ENCODE data around the gene SLC66A3. TPM values are rescaled to one million over a fixed set of nuclear protein-coding genes. Genes with fewer than 3 reads are reported as not detected.
"Not testable (repeated sequence)": the region's sequence is repeated elsewhere in the genome, so short reads cannot be mapped to it uniquely, and the experiment has no call there.

Gene SLC66A3
- total RNA-seq, 1 experiment from 2014 or later: 34.9 TPM

DNA sequence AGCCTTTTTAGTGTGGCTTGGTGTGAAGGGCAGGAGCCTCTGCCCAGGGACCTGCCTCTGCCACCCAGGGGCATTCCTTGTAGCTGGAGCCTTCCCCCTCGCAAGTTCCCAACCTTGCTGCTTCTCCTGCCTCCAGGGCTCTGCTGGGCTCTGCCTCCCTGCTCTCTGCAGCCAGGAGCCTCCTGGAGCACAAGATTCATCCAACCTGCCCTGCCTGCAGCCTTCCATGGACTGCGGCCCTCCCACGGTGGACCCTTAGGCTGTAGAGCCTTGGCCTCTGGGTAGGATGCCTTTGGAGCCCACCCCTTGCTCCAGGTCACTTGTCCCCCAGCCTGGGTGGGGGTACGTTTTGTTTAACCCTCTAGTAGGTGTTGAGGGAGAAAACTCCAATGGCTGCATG lies 2.5 kb downstream of the SLC66A3 start:
- in situ Hi-C loops (cut with HindIII; ENCODE audit: low pct_unique_long_range_greater_than_20kb, low sequenced_read_pairs): no loop called here
- no peak for DNase-seq (ENCODE audit: low read depth)

DNA sequence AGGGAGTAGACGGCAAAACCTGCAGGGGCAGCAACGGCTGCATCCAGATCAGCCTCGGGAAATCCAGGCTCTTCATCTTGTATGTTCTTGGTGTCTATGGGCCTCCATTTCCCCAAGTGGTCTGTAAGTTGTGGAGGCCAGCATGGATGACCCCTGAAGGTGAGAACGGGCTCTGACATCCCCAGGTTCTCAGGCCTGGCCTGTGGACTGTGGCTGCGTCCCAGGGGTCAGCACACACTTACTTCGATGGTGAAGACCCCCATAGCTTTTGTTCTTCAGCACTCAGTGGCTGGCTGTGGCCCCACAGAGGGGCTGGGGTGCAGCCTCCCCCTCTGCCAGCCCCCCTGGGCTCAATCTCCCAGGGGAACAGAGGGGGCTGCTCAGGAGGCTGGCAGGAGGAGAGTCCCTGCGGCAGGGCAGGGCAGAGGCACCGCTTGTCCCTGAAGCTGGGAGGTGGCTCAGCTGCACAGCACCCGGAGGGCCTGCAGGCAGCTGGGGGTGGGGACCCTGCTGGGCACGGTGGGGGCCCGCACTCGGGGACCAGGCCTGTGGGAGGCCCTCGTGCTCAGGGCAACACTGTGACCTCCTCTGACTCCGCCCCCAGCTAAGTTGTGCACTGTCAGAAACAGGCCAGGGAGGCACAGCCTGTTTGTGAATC lies 3.8 kb downstream of the SLC66A3 start:
- in situ Hi-C loops (cut with HindIII; ENCODE audit: low pct_unique_long_range_greater_than_20kb, low sequenced_read_pairs): no loop called here
- DNase-seq (ENCODE audit: low read depth): no peak

DNA sequence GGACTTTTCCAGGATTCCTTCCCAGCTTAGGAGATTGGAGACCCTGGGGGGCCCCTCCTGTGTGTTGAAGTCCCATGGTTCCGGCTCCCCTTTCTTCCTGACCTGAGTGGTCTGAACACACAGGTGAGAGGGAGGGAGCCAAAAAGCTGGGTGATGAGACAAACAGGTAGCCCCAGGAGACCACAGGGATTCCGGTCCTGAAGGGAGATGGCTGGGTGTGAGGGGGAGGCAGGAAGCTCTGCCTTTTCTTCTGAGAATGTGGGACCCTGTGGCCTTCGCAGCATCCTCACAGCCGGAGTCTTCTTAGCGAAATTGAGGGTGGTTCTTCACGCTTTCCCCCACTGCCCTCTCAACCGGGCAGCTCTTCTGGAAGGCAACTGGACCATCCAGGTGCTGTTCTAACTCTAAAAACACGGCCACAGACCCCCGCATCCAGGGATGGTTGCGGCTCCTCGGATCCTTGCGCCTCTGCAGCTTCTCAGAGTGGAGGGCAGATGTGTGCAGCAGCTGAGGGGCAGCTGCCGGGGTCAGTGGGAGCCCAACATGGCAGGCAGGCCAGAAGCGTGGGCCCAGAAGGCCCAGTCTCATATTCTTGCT lies 4.4 kb downstream of the SLC66A3 start:
- DNase-seq (ENCODE audit: low read depth): no peak
- in situ Hi-C loops (cut with HindIII; ENCODE audit: low pct_unique_long_range_greater_than_20kb, low sequenced_read_pairs): no loop called here

DNA sequence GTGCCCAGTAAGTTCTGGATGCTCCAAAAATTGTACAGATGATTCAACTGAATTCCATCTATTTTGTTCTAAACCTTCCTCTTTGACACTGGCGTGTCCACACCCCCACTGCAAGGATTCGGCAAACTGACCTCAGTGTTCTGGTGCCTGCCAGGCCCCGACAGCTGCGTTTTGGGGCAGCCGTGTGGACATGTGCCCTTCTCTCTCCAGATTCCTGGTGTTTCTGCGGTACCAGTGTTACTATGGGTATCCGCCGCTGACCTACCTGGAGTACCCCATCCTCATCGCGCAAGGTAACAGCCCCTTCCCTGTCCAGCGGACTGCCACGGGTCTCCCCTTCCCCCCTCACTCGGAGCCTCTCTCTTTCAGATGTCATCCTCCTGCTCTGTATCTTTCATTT lies 5.0 kb downstream of the SLC66A3 start:
- in situ Hi-C loops (cut with HindIII; ENCODE audit: low pct_unique_long_range_greater_than_20kb, low sequenced_read_pairs): no loop called here
- no peak for DNase-seq (ENCODE audit: low read depth)

DNA sequence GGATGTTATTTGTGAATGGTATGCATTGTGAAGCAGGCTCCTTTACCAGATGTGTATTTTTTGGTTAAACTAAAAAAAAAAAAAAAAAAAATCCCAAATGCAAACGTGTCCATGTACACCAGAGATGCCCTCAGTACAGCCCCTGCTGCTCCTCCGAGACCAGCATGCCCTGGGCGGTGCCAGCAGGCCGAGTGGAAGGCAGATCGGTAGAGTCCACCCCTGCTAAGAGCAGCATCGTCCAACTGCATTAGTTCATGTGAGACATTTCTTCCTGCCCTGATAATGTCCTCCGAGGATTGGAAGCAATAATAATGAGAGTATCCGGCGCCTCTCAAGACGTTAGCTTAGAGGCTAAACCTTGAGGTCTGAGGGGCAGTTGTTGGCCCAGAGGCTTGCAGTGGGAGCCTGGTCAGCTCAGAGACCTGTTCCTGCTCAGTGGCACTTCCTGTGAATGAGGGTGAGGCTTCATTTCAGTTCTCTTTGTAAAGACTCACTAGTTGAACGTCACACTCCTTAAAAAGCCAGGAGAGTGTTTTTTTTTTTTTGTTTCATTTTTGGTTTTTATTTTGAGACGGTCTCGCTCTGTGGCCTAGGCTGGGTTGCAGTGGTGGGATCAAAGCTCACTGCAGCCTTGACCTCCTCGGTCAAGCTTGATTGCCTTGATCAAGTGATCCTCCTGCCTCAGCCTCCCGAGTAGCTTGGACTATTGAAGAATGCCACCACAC lies 5.6 kb downstream of the SLC66A3 start:
- in situ Hi-C loops (cut with HindIII; ENCODE audit: low pct_unique_long_range_greater_than_20kb, low sequenced_read_pairs): no loop called here
- no peak for DNase-seq (ENCODE audit: low read depth)

DNA sequence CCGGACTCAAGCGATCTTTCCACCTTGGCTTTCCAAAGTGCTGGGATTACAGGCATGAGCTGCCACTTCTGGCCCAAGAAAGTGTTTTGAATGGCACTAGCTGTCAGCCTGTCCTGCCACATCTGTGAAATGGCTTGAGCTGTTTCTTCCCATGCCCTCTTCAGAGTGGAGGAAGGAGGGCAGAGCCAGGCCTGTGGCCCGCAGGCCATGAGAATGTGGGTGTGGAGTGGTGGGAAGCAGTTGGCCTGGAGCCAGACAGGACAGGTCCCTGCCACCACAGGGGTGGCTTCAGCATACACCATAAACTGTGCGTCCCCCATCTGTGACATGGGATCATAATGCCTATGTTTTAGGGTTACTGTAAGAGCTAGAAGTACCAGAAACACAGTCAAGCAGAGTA lies 6.5 kb downstream of the SLC66A3 start:
- no peak for DNase-seq (ENCODE audit: low read depth)
- in situ Hi-C loops (cut with HindIII; ENCODE audit: low pct_unique_long_range_greater_than_20kb, low sequenced_read_pairs): no loop called here

DNA sequence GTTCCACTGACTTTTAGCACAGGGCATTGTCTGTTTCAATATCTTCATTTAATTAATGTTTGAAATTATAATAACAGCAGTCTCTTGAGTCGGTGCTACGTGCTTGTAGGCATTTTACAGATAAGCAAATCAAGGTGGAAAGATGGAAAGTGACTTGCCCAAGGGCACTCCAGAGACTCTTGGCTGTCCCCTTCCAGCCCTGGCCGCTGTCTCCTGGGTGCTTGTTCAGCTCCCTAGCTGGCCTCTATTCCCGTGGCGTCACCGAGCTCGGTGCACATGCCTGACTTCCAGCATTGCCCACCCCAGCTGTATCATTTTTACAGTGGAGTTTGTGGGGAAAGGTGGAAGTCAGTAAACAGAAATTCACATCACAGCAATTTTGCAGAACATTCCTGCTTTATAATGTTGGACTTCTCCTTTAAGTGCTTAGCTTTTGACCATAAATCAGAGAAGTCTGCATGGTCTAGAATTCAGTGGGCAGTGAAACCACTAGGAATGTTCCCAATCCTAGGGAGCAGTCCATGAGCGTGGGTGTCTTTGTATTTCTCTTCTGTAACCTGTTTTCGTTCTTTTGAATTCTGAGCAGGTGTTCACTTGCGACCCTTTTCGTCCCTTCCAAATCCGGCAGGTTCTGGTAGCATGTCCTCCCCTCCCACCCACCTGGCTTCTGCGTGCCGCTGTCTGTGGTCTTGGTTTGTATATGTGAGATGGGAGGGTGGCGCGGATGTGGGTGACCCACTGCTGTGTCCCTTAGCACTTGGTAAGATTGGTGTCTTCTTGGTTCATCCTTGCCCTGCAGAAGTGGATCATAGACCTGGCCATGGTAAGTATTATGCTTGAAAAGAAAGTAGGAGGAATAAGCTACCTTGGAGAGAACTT lies 8.4 kb downstream of the SLC66A3 start:
- in situ Hi-C loops (cut with HindIII; ENCODE audit: low pct_unique_long_range_greater_than_20kb, low sequenced_read_pairs): no loop called here
- no peak for DNase-seq (ENCODE audit: low read depth)

DNA sequence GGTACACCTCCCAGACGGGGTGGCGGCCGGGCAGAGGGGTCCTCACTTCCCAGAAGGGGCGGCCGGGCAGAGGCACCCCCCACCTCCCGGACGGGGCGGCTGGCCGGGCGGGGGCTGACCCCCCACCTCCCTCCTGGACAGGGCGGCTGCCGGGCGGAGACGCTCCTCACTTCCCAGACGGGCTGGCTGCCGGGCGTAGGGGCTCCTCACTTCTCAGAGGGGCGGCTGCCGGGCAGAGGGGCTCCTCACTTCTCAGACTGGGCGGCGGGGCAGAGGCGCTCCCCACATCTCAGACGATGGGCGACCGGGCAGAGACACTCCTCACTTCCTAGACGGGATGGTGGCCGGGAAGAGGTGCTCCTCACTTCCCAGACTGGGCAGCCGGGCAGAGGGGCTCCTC lies 9.8 kb downstream of the SLC66A3 start:
- in situ Hi-C loops (cut with HindIII; ENCODE audit: low pct_unique_long_range_greater_than_20kb, low sequenced_read_pairs); DNase-seq (ENCODE audit: low read depth): not testable (repeated sequence)

DNA sequence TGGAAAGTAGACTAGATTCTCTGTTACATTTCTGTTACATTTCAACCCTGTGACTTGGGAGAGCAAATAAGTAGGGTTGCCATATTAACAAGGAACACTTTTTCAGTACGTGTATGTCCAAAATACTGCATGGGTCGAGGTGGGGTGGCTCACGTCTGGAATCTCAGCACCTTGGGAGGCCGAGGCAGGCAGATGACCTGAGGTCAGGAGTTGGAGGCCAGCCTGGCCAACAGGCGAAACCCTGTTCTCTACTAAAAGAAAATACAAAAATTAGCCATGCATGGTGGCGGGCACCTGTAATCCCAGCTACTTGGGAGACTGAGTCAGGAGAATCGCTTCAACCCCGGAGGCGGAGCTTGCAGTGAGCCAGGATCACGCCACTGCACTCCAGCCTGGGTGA lies 11.2 kb downstream of the SLC66A3 start:
- DNase-seq (ENCODE audit: low read depth): no peak
- in situ Hi-C loops (cut with HindIII; ENCODE audit: low pct_unique_long_range_greater_than_20kb, low sequenced_read_pairs): no loop called here

DNA sequence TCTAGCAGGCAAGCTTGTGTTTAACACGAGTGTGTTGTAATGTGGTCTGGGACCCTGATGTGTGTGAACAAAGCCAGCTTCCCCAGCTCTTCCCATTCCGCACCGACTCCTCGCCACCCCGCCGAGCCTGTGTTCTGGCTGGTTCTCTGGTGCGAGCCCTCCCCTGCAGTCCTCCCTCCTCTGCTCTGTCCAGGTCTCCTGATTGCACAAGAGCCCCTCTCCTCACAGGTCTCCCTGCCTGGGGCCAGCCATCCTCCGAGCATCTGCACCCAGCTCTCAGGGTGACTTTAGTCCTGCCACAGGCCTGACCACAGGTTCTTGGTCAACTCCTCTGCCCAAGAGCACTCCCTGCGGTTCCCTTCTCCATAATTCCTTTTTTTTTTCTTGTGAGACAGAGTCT lies 13.2 kb downstream of the SLC66A3 start:
- DNase-seq (ENCODE audit: low read depth): no peak
- in situ Hi-C loops (cut with HindIII; ENCODE audit: low pct_unique_long_range_greater_than_20kb, low sequenced_read_pairs): no loop called here

DNA sequence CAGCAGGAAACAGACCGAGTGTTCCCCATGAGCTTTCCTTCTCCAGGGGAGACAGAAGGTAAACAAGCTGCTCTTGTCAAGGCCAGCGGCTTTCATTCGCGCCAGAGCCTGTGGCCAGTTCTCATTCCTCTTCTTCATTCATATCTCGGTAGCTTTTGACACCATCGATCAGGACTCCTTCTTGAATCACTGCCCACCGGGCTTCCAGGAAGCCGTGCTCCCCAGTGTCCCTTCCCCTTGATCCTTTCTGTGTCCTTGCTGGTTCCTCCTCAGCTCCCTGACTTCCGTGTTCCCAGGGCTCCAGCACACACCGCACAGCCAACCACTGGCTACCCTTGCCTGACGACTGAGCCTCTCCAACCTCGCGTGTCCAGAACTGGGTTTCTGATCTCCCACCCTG lies 14.1 kb downstream of the SLC66A3 start:
- in situ Hi-C loops (cut with HindIII; ENCODE audit: low pct_unique_long_range_greater_than_20kb, low sequenced_read_pairs): no loop called here
- no peak for DNase-seq (ENCODE audit: low read depth)

DNA sequence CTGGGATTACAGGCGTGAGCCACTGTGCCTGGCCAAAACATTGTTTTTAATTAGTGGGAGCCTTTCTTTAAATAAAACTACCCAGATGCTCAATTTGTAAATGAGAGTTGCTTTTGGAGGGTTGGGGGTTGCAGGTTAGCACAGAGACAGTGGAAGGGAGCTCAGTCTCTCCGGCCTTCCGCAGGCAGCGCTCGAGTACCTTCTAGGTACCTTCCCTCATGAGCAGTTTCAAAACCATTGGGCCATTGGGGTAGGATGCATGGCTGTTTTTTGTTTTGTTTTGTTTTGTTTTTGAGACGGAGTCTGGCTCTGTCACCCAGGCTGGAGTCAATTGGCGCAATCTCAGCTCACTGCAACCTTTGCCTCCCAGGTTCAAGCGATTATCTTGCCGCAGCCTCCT lies 19.0 kb downstream of the SLC66A3 start:
- DNase-seq (ENCODE audit: low read depth): no peak
- in situ Hi-C loops (cut with HindIII; ENCODE audit: low pct_unique_long_range_greater_than_20kb, low sequenced_read_pairs): no loop called here

DNA sequence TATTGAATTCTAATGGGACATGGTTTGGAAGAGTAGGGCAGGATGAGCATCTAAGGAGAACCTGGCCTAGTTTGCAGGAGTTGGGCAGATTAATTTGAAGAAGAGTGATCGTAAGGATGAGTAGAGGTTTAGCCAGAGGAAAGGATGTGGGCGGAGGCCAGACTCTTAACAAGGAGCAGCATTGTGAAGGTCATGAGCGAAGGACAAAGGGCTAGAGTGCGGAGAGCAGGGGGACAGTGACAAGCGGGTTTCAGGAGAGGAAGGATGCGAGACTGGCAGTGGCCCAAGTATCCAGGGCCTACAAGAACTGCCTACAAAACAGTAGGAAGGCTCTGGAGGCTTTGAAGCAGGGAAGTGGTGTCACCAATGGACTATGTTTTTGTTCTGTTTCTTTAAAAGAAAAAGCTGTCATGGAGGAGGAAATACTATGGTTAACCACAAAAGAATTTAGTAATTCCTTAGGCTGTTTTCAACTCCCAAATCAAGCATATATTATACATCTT lies 20.1 kb downstream of the SLC66A3 start:
- no peak for DNase-seq (ENCODE audit: low read depth)
- in situ Hi-C loops (cut with HindIII; ENCODE audit: low pct_unique_long_range_greater_than_20kb, low sequenced_read_pairs): no loop called here

DNA sequence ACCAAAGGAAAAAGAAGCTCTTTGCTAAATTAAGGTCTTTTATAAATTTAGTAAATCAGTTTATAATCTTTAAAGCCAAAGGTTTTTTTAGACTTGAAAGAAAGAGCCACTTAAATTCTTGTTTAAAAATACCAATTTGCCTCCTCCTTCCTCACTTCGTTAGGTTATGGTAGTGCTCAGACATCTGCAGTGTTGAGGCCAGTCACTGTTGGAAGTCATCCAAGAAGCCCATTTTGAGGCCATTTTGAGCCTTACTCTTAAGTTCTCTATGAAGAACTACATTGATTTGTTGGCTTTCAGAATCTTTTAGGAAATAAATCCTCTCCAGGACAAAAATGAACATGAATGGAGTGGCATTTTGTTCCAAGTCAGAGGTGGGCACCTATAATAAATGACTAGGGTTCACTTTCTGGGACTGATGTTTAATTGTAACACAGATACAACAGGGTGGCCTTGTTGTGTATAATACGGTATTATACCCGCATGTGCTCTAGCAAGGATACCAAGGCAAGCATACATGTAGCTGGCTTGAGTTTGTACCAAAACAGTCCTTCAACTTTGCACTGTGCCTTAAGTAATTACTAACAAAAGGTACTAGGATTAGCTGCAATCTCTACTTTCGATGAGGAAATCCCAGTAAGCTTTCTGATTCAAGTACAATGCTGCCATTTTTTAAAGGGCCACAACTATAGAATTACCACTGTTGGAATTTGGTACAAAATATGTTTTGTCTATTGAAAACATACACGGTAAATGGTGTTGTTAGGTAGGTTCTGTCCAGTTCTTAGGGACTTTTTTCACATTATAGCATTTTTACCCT lies 22.8 kb downstream of the SLC66A3 start:
- no peak for DNase-seq (ENCODE audit: low read depth)
- in situ Hi-C loops (cut with HindIII; ENCODE audit: low pct_unique_long_range_greater_than_20kb, low sequenced_read_pairs): no loop called here

DNA sequence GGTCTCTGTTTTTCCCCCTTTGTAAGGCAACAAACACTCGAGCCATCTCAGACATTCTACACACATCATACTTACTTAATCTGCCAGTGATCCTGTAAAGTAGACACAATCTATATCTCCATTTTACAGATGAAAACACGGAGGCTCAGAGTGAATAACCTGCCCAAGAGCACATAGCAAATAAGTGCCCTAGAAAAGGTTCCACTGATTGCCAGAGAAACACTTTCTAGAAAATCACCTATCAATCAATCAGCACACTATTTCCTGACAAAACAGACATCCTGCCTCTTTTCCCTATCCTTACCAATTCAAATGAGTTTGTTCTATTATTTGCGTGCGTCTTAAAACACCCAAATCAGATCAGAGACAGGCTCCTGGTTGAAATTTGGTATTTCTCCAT lies 23.9 kb downstream of the SLC66A3 start:
- in situ Hi-C loops (cut with HindIII; ENCODE audit: low pct_unique_long_range_greater_than_20kb, low sequenced_read_pairs): no loop called here
- DNase-seq (ENCODE audit: low read depth): no peak

DNA sequence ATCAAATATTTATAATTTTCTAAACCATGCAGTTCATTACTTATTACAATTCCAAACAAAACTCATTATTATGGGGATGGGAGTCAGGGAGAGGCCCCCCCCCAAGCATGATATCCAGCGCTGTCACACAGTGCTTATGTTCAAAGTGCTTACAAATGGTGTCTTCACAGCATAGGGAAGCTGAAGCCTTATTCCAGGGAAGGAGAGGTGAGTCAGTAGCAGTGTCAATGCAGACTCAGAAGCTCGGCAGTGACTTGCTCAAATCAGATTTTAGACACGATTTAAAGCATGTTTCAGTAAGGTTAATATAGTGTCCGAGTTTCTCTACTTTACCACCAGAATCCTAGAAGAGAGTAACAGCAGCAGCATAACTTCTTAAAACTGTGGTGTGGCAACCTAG lies 24.6 kb downstream of the SLC66A3 start:
- in situ Hi-C loops (cut with HindIII; ENCODE audit: low pct_unique_long_range_greater_than_20kb, low sequenced_read_pairs): no loop called here
- no peak for DNase-seq (ENCODE audit: low read depth)

DNA sequence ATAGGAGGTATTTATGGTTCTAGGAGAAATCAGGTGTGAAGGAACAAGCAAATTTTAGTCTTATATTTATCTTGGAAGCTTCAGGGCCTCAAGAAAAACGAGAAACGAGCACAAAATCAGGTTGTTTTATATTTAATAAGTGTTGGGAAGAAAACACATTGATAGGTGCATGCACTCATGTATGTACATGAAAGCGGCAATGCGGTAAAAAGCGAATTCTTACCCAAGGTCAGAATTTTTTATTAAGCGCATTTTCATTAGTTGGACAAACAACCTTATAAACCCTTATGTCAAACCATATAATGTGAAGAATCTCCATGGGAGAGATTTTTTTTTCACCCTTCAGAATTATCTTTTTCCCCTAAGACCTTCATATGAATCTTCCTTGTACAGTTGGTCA lies 25.4 kb downstream of the SLC66A3 start:
- no peak for DNase-seq (ENCODE audit: low read depth)
- in situ Hi-C loops (cut with HindIII; ENCODE audit: low pct_unique_long_range_greater_than_20kb, low sequenced_read_pairs): no loop called here

DNA sequence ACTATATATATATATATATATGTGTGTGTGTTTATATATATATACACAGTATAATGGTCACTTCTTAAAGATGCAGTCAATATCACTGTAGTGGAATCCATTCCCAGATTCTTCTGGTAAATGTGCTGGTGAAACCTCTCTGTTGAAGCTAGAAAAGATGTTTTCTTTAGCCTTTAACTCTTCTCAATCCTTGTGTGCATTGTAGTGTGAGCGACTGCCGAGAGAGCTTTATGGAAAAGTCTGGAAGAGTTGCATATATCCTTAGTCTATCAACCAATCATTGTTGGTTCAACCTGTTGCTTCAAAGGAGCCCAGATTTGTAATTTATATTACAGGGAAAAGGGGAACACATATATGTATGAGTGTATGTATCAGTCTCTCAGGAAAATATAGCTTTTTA lies 27.7 kb downstream of the SLC66A3 start:
- in situ Hi-C loops (cut with HindIII; ENCODE audit: low pct_unique_long_range_greater_than_20kb, low sequenced_read_pairs): no loop called here
- no peak for DNase-seq (ENCODE audit: low read depth)
